HG03520 (cell line): Measurements from ENCODE around the gene IGHMBP2.
"Not testable (repeated sequence)": the region's sequence is repeated elsewhere in the genome, so short reads cannot be mapped to it uniquely, and the experiment has no call there.

Experiments used
- ATAC-seq: cut with Tn5 transposase; IDR thresholded peaks from one replicate; pipeline ENCODE4 v1.9.1; 2021; ENCODE audit warnings: mild to moderate bottlenecking, moderate library complexity; ENCODE audit not compliant: unreplicated experiment

Gene IGHMBP2

DNA sequence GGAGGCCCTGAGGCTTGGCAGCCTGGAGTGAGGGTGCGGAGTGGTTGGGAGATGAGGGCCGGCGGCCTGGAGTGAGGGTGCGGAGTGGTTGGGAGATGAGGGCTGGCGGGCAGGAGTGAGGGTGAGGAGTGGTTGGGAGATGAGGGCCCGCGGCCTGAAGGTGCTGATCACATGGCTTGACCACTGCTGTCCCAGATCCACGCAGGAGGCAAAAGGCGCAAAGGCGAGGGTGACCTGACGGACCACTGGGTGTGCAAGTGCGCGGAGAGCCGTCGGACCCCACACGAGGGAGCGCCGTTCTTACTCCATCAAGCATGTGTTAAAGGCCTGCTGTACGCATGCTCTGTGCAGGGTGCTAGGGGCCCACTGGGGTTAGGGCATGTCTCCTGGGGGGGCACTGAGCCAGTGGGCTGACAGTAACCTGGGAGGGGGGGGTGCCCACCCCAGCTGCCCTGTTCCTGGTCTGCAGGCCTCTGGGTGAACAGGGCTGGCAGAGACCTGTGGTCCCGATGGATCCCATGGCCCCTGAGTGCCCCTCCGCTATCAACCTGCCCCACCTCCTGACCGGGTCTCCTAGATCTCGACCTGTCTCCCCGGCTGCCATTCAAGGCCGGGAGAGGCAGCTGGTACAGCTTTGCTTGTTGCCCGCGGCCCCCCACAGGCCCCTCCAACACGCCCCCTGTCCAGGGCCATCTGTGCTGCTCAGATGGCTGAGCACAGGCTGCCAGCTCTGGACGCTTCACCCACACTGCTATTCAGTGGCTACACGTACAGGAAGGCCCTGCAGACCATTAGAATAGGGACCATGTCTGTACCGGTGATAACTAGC lies 56.0 kb downstream of the IGHMBP2 start:
- ATAC-seq = no peak

DNA sequence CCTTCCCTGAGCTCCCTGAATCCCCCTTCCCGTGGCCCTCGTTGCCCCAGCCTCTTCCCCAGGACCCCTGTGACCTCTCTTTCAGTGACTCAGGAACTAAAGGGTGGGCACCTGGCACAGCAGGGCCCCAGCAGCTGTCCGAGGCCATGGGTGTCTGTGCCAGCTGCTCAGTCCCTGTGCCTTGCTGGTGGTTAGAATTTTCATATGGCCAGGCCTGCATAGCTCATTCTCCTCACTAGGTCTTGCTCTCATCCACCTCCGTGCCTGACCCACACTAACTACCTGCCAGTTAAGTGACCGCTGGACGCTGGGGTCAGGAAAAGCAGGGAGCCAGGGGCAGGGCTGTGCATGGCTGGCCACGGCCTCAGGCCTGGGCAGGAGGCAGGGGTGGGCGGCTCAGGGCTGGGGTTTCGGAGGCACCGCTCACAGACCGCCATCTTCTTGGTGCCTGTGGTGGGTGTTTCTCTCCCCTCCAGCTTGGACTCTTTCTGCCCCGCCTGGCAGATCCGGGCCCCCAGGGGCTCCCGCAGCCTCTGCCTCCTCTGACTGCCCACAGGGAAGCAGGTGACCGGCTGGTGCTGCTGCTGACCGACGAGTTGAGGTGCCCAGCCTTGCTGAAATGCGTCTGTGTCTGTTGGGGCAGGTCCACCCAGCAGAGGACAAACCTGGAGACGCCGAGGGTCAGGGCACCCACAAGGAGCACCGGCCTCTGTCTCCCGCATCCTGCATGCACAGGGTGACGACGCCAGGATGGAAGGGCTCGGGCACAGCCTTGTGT lies 56.8 kb downstream of the IGHMBP2 start:
- no peak for ATAC-seq

DNA sequence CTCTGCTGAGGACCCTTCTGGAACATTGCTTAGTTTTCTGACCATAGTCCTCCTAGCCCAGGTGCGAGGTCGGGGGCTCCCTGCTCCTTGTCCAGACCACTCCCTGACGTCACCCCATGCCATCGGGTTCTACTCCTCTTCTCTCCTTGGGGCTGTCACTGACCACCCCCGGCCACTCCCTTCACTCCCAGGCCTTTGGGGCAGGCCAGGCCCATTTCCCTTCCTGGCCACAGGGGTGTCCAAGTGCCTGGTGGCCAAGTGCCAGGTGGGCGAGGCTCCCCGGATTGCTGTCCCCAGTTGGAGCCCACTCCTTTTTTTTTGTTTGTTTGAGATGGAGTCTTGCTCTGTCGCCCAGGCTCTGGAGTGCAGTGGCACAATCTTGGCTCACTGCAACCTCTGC lies 57.6 kb downstream of the IGHMBP2 start:
- ATAC-seq = no peak

DNA sequence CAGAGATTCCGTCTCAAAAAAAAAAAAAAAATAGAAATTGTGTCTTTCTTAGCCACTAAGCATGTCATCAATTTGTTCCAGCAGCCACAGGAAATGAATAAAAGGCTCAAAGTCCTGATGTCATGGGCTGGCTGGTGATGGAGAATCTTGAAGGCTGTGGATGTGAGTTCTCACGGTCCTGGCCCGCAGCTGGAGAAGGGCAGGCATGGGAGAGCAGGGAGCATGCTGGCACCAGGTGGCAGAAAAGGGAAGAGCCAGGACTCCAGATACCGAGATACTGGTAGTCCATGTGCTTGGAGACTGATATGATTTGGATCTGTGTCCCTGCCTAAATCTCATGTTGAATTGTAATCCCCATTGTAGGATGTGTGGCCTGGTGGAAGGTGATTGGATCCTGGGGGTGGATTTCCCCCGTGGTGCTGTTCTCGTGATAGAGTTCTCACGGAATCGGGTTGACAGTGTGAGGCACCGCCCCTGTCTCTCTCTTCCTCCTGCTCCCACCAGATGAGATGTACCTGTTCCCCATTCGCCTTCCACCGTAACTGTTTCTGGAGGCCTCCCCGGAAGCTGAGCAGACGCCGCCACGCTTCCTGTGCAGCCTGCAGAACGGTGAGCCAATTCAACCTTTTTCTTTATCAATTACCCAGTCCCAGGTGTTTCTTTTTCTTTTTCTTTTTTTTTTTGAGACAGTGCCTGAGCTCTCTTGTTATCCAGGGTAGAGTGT lies 59.0 kb downstream of the IGHMBP2 start:
- ATAC-seq = no peak

DNA sequence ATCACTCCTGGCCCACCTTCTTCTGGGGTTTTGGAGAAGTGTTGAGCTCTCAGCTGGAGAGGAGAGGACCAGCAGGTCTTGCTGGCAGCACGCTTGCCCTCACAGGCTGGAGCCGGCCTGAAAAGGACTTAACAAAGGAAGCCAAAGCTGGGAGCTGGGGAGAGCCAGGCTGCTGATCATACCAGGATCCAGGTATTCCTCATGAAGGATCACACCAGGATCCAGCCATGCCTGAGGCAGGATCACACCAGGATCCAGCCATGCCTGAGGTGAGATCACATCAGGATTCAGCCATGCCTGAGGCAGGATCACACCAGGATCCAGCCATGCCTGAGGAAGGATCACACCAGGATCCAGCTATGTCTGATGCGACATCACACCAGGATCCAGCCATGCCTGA lies 60.1 kb downstream of the IGHMBP2 start:
- no peak for ATAC-seq

DNA sequence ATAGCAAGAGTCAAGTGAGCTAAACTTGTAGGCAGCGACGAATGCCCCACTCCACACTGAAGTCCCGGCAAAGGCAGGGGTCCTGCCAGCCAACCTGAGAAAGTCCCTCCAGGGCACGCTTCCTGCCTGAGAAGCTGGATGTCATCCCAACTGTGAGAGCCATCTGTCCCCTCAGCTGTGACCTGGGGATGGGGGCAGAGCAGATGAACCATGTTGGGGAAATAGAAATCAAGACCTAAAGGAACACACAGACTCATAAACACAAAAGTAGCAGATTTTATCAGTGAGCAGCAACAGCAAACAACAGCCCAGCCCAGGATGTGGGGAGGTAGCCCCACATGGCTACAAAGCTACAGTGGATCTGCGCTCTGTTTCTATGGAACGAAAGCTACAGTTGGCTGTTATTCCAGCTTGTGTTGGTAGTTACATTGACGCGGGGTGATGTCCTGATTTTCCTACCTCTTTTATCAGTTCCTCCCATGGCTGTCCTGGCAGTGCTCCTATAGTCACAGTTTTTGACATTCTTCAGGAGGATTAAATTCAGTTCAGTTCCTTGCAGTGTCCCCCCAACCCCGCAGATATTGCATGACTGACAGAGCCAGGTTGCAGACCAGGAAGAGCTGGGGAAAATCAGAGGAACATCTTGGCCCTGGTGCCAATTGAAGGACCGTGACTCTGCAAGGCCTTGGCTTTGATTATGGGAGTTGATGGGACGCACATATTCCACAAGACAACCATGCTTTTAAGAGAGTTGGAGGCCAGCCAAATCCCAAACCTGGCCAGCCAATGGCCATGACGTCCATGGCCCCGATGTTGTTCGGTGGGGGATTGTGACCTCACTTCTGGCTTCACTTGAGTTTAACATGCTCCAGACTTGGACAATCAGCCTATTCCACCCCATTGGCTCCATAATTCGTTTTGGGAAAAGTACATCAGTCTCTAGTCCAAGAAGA lies 62.5 kb downstream of the IGHMBP2 start:
- no peak for ATAC-seq

DNA sequence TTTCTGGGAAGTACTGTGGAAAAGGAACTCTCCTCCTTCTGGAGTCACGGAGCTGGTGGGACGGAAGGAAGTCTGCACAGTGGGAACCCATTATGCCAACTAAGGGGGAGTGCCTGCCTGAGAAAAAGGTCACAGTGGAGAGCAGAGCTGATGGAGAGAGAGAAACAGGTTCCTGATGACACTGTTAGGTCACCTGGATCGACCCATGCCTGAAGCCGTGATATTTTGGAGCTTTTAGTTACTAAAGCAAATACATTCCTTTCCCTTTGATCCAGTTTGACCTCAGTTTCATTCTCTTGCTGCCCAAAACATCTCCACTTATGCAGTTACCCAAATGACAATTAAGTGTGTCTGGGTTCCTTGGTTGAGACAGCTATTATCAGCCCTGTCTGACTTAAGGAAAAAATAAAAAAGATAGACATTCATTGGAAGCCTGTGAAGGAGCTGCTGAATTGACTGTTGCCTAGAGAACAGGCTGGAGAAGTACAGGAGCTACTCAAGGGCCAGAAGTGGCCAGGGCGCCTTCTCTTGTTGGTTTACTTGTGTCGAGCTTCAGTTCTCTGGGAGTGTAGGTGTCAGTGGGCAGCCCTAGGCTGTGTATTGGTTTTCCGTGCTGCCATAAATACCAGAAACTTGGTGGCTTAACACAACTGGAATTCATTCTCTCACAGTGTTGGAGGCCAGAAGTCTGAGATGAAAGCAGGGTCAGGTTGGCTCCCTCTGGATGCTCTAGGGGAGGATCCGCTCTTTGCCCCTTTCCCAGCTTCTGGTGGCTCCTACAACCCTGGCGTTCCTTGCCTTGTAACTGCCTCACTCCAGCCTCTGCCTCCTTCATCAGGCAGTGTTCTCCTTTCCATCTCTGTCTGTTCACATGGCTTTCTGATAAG lies 63.4 kb downstream of the IGHMBP2 start:
- ATAC-seq = no peak

DNA sequence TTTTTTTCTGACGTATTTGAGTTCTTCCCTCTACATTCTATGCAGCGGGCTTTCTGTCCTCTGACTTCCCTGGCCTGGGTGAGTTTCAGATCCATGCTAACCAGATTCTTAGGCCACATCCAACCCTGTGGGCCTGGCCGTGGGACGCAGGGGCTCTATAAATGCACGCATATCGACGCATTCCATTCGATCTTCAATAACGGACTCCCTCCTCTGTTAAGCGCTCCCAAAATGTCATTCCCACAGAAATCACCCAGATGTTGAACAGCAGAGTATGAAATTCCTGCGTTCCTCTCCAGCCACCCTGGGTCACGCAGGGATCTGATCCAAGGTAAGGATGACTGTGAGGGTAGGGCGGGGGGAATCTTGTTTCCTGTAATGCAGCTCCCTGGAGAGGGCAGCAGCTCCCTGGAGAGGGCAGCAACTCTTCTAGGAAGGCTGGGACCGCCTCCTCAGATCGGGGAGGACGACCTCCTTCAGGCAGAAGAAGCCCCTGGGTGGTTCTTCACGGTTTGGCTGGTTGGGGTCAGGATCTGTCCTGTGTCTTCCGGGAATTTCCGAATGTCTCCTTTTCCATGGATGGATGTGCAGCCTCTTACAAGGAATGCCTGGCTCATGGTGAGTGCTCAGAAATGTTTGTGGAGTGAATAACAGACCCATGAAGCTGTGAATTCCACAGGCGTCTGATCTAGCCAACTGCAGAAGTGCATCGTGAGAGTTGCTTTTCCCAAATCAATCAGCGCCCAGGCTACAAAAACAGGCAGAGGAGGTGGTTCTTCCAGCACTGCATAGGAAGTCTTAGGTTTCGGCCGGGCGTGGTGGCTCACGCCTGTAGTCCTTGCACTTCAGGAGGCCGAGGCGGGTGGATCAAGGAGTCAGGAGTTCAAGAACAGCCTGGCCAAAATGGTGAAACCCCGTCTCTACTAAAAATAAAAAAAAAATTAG lies 64.9 kb downstream of the IGHMBP2 start:
- no peak for ATAC-seq

DNA sequence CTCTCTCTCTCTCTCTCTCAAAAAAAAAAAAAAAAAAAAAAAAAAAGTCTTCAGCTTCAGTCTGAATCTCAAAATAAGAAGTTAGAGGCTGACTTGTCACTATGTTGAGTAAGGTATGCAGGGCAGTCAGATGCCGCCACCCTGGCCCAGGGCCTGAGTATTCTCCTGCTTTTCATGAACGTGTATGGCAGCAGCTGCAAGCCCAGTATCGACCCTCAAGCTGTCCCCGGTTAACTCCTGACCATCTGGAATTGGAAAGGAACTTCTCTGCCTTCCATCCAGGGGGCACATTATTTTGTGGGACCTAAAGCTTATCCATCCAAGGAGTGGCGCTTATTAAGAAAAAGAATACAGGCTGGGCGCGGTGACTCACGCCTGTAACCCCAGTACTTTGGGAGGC lies 65.7 kb downstream of the IGHMBP2 start:
- no peak for ATAC-seq

DNA sequence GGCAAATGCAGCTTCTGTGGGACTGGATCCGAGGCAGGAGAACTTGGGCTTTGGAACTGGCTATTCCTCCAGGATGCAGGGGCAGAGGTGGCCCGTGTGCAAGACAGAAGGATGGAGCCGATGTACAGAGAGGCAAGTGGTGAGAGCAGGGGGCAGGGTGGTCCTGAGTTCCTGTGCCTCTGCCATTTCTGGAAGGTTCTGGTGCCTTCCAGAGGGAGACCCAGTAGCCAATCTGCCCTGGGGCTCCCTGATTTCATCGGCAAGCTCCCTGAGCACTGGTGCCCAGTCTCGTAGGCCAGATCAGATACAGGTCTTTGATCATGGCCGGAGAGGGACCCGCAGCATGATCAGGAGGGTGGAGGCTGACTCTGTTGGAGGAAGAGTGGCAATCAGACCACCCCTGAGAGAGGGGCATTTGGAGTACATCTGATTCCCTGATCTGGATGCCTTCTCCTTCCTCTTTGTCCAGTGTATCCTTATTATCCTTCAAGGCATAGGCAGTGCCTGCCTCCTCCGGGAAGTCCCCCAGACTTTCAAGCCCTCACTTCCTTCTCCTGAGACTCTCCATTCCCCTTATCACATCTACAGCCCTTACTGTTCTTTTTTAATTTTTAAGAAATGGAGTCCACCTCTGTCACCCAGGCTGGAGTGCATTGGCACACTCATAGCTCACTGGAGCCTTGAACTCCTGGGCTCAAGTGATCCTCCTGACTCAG lies 67.4 kb downstream of the IGHMBP2 start:
- ATAC-seq = no peak

DNA sequence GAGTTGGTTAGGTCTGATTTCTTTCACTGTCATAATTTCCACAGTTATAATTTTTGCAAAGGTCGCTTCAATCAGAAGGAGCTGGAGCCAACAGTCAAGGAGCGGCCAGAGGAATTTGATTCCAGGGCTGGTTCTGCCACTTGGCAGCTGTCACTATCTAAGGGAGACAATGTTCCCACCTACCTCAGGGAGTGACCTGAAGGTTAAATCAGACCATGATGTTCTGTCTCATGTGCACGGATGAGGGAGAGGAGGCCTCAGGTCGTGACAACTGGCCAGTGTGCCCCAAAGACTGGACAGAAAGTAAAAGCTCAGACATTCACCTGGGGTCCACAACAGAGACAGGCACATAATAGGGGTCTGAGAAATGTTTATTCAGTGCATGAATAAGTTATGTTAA lies 69.5 kb downstream of the IGHMBP2 start:
- no peak for ATAC-seq

DNA sequence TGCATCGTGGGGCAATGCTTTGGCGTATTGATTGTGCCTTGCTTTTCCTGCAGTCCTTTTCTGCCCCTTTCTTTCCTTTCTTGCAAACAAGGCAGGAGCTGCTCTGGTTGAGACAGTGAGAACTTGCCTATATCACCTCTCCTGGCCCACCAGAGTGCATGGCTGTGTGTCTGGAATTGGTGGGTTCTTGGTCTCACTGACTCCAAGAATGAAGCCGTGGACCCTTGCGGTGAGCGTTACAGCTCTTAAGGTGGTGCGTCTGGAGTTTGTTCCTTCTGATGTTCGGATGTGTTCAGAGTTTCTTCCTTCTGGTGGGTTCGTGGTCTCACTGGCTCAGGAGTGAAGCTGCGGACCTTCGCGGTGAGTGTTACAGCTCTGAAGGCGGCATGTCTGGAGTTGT lies 70.0 kb downstream of the IGHMBP2 start:
- not testable (repeated sequence) for ATAC-seq

DNA sequence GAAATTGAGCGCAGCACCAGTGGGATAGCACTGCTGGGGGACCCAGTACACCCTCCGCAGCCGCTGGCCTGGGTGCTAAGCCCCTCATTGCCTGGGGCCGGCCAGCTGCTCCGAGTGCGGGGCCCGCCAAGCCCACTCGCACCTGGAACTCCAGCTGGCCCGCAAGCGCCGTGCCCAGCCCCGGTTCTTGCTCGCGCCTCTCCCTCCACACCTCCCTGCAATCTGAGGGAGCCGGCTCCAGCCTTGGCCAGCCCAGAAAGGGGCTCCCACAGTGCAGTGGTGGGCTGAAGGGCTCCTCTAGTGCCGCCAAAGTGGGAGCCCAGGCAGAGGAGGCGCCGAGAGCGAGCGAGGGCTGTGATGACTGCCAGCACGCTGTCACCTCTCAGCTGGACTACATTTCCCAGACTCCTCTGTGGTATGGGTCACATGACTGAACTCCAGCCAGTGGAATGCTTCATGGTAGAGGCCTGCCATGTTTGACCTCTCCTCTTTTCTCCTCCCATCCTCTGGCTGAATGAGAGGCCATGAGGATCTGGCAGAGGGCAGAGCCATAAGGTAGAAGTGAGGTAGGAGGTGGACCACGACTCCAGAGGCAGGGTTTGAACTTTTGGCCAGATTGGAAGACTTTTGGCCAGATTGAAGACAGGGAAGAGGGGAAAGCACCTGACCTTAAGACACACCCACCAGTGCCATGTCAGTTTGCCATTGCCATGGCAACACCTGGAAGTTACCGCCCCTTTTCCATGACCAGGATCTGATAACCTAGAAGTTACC lies 70.9 kb downstream of the IGHMBP2 start:
- no peak for ATAC-seq

DNA sequence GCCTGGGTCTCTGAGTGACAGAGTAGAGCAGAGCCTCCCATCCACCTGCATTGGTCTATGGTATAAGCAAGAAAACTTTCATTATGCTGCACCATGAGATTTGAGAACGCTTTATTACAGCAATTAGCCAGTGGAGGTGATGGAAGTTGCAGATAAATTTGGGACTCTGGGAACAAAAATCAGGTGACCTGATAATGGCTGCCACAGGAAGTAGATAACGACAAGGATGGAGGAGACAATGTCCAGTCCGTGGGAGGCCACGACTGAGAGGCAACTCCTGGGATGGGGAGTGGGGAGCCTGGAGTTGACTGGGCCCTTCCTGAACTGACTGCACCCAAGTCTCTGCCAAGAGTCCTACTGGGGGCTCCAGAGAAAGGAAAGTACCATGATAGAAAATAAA lies 72.4 kb downstream of the IGHMBP2 start:
- ATAC-seq = no peak

DNA sequence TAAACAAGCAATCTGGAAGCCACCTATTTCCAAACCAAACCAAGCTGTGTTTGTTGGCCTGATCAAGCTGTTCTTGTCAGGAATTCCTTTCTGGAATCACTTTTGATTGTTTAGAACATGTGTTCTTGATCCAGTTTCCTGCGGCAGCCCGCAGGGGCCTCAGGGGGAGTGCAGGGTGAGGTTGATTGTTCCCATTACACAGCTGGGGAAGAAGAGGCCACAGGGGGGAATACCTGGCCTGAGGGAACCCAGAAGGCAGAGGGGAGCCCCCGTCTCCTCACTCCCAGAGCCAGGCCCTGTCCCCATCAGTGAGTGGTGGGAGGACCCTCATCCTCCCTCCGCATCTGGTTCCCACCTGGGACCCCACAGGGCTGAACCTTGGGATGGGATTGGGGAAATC lies 72.9 kb downstream of the IGHMBP2 start:
- no peak for ATAC-seq

DNA sequence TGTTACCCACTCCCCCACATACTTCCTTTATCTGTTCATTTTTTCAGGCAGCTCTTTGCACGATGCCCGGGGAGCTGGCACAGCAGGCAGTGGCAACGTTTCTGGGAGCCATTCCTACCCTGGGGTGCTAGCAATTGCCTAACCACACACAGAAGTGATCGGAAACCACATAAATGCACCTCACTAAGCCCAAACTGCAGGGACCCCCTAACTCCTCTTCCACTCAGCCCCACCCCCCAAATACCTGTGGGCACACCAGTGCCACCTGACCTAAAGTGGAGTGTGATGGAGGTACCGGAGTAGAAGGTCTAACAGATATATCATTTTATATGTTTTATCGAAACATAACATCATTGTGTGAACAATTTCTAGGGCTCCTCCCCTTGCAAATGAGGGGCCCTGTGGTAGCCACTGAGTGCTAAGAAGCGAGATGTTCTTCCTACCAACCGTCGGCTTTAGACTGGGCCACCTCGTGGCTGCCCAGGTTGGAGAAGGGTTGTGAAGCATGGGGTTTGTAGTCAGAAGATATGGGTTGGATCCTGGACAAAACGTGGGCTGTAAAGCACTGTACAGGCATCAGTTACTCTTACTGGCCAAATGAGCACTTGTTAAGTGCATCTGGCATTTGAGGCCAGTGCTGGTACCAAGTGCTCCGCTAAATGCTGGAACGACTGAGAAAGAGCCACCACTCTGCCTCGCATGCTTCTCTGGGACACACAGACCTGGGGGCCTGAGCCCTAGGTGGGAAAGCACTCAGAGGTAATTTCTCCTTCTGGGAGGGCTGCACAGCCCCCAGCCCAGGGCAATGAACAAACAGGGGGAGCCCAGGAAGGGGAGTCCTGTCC lies 74.3 kb downstream of the IGHMBP2 start:
- ATAC-seq = no peak
